Gastrocnemius medialis (tissue), 4 donors: ENCODE results near the gene TMUB1.

Source experiments
- CTCF ChIP-seq, 5 experiments: fragments of 450-650 bp in 3 of 5; fragments of 200-600 bp in 2 of 5; sonication (generic) in 2 of 5; IDR thresholded peaks in 4 of 5; conservative IDR thresholded peaks in 1 of 5; 1 replicate in 4 of 5; 2 replicates in 1 of 5; pipeline ENCODE4 v1.5.1; 2016 to 2019; ENCODE audit warnings: antibody characterized with exemption in 5 of 5, mild to moderate bottlenecking in 3 of 5, moderate library complexity in 3 of 5
- POLR2A ChIP-seq, 2 donors: fragments of 450-650 bp; IDR thresholded peaks; one replicate each; pipeline ENCODE4 v1.6.1; 2017; ENCODE audit warnings: antibody characterized with exemption in 2 of 2, mild to moderate bottlenecking in 2 of 2, moderate library complexity in 2 of 2

- TF ChIP-seq CTCF (IDR thresholded peaks at IDR 0.05 in 4 of 5, conservative IDR thresholded peaks at IDR 0.05 in 1 of 5) = no peak
- TF ChIP-seq POLR2A (IDR thresholded peaks at IDR 0.05) = no peak
These were observed 21.2 kb downstream of the TMUB1 start for GRCh38 chr7:151062111-151062398.
